ENCODE data around the gene CTSD. TPM values are rescaled to one million over a fixed set of nuclear protein-coding genes. Genes with fewer than 3 reads are reported as not detected.

Gene CTSD
- total and polyA plus RNA-seq, 2 of the 8 experiments (the other 6 are each of a cell fraction or from before 2014, with no cell fraction given) = 169 to 173 TPM

DNA sequence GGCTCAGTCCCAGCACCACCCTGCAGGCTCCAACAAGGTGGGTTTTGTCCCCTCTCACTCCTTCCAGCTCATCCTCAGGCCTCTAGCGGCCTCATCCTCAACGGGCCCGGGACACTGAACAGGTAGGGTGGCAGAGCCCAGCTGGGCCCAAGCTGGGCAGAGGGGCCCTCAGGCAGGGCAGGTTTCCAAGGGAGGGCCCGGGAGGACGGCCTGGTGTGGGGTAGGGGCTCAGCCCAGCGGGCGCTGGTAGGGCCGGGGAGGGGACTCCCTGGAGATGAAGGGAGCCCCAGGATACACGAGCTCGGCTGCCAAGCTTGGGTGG, 10.9 kb downstream of the CTSD start (continued):
- TF ChIP-seq, protein P1, sequence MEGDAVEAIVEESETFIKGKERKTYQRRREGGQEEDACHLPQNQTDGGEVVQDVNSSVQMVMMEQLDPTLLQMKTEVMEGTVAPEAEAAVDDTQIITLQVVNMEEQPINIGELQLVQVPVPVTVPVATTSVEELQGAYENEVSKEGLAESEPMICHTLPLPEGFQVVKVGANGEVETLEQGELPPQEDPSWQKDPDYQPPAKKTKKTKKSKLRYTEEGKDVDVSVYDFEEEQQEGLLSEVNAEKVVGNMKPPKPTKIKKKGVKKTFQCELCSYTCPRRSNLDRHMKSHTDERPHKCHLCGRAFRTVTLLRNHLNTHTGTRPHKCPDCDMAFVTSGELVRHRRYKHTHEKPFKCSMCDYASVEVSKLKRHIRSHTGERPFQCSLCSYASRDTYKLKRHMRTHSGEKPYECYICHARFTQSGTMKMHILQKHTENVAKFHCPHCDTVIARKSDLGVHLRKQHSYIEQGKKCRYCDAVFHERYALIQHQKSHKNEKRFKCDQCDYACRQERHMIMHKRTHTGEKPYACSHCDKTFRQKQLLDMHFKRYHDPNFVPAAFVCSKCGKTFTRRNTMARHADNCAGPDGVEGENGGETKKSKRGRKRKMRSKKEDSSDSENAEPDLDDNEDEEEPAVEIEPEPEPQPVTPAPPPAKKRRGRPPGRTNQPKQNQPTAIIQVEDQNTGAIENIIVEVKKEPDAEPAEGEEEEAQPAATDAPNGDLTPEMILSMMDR (IDR thresholded peaks at IDR 0.05; ENCODE audit: control extremely low read depth in 1 of 3, insufficient read depth in 1 of 3, low read depth in 1 of 3, low read length in 3 of 3) = no peak
- TF ChIP-seq CEBPB (IDR thresholded peaks at IDR 0.05; ENCODE audit: low read depth, low read length) (no peak), GABPA (IDR thresholded peaks at IDR 0.05; ENCODE audit: borderline replicate concordance, insufficient read depth, low read length) (no peak), PHF8 (conservative IDR thresholded peaks at IDR 0.05; ENCODE audit: low read depth, low read length) (no peak), SP4 (IDR thresholded peaks at IDR 0.05; ENCODE audit: low read length) (no peak), SIRT6 (IDR thresholded peaks at IDR 0.05; ENCODE audit: low read length) (no peak), TCF12 (IDR thresholded peaks at IDR 0.05; ENCODE audit: low read depth, low read length) (no peak), SUZ12 (IDR thresholded peaks at IDR 0.05; ENCODE audit: low read length) (no peak), EZH2 (IDR thresholded peaks at IDR 0.05; ENCODE audit: low read depth, low read length, severe bottlenecking) (no peak)
